Measurements from ENCODE around the gene PLA2G4E. TPM values are rescaled to one million over a fixed set of nuclear protein-coding genes. Genes with fewer than 3 reads are reported as not detected.
A peak's percentile ranks its signal among the peaks of the same experiment; 100 is the strongest.

PLA2G4E gene
- total RNA-seq, 1 donor from 2014 or later, result not detected

GRCh38 chr15:41944313-41944940, 76.4 kb downstream of the PLA2G4E start:
- no peak for TF ChIP-seq CTCF (conservative IDR thresholded peaks at IDR 0.05; ENCODE audit: low read depth, low read length)
- no peak overlapping the region for H3K4me3 ChIP-seq (ENCODE audit: low read depth, low read length)
- DNase-seq (ENCODE audit: low read depth), result peak; percentile 69

GRCh38 chr15:41943543-41944312, 77.1 kb downstream of the PLA2G4E start:
- no peak for TF ChIP-seq CTCF (conservative IDR thresholded peaks at IDR 0.05; ENCODE audit: low read depth, low read length)
- DNase-seq (ENCODE audit: low read depth), result no peak
- H3K4me3 ChIP-seq (ENCODE audit: low read depth, low read length), result no peak overlapping the region

GRCh38 chr15:41942886-41943285, 78.0 kb downstream of the PLA2G4E start:
- no peak overlapping the region for H3K4me3 ChIP-seq (ENCODE audit: low read depth, low read length)
- no peak for DNase-seq (ENCODE audit: low read depth)
- no peak for TF ChIP-seq CTCF (conservative IDR thresholded peaks at IDR 0.05; ENCODE audit: low read depth, low read length)

GRCh38 chr15:41941644-41942415, 79.0 kb downstream of the PLA2G4E start:
- no peak for DNase-seq (ENCODE audit: low read depth)
- H3K4me3 ChIP-seq (ENCODE audit: low read depth, low read length), result no peak overlapping the region
- no peak for TF ChIP-seq CTCF (conservative IDR thresholded peaks at IDR 0.05; ENCODE audit: low read depth, low read length)

- no peak for DNase-seq (ENCODE audit: low read depth)
- TF ChIP-seq CTCF (conservative IDR thresholded peaks at IDR 0.05; ENCODE audit: low read depth, low read length), result no peak
- H3K4me3 ChIP-seq (ENCODE audit: low read depth, low read length), result no peak overlapping the region
These were observed 80.4 kb downstream of the PLA2G4E start for GRCh38 chr15:41940441-41940857.

GRCh38 chr15:41939986-41940385, 80.9 kb downstream of the PLA2G4E start:
- no peak for DNase-seq (ENCODE audit: low read depth)
- no peak overlapping the region for H3K4me3 ChIP-seq (ENCODE audit: low read depth, low read length)
- TF ChIP-seq CTCF (conservative IDR thresholded peaks at IDR 0.05; ENCODE audit: low read depth, low read length), result no peak

All from epithelial cell of proximal tubule (primary cell).